Tibial artery (tissue), 4 donors: ENCODE data around the gene ZNF10.
A peak's percentile ranks its signal among the peaks of the same experiment; 100 is the strongest.

Source experiments
- DNase-seq, 2 donors: peaks; one replicate each; pipeline ENCODE4 v3.0.0-alpha.2; 2019
- H3K27ac ChIP-seq, 2 donors: fragments of 200-600 bp; sonication (generic) in 1 of 2; 1 replicate in 1 of 2; 2 replicates in 1 of 2; pipeline ENCODE4 v1.5.1; 2018 to 2019; ENCODE audit warnings: mild to moderate bottlenecking in 1 of 2
- H3K27me3 ChIP-seq, 2 donors: fragments of 200-600 bp; sonication (generic) in 1 of 2; one replicate each; pipeline versions ENCODE4 v1.5.1 to v1.6.0; 2016 to 2019
- H3K36me3 ChIP-seq, 3 donors: fragments of 200-600 bp; sonication (generic) in 2 of 3; one replicate each; pipeline ENCODE4 v1.5.1; 2016 to 2019; ENCODE audit warnings: mild to moderate bottlenecking in 2 of 3
- H3K4me1 ChIP-seq, 4 donors: fragments of 200-600 bp; sonication (generic) in 2 of 4; 1 replicate in 3 of 4; 2 replicates in 1 of 4; pipeline ENCODE4 v1.5.1; 2016 to 2019
- H3K4me3 ChIP-seq, 2 donors: fragments of 200-600 bp; sonication (generic) in 1 of 2; 1 replicate in 1 of 2; 2 replicates in 1 of 2; pipeline ENCODE4 v1.5.1; 2018 to 2019; ENCODE audit warnings: mild to moderate bottlenecking in 2 of 2
- H3K9me3 ChIP-seq, 3 donors: fragments of 200-600 bp; sonication (generic) in 1 of 3; one replicate each; pipeline ENCODE4 v1.5.1; 2016 to 2019
- CTCF ChIP-seq, 2 experiments: fragments of 200-600 bp in 1 of 2; fragments of 450-650 bp in 1 of 2; IDR thresholded peaks; one replicate each; pipeline ENCODE4 v1.5.1; 2017 to 2019; ENCODE audit warnings: antibody characterized with exemption in 2 of 2, mild to moderate bottlenecking in 1 of 2, moderate library complexity in 1 of 2
- intact Hi-C: fragments of 100-400 bp; cut with DNase I; formaldehyde crosslinking; loops from one replicate; pipeline ENCODE4 v1.15.0; 2023; ENCODE audit warnings: low total_unique reads

ZNF10 gene

GRCh38 chr12:133172491-133172890, 42.1 kb downstream of the ZNF10 start:
- Histone ChIP-seq H3K9me3 (peaks cover 6 to 79% (median 28%) of the 10 kb centered on the region in 3 donors), H3K36me3 (peaks cover 0 to 5% (median 0%) of the 10 kb centered on the region in 3 donors), H3K27me3 (no peaks in the 10 kb centered on the region), H3K4me1 (no peaks in the 10 kb centered on the region), H3K4me3 (no peak overlapping the region), H3K27ac (no peak overlapping the region)
- DNase-seq: no peak
- intact Hi-C loops: no loop called here
- no peak for TF ChIP-seq CTCF (IDR thresholded peaks at IDR 0.05)

- Histone ChIP-seq H3K9me3 (peaks cover 6 to 74% (median 16%) of the 10 kb centered on the region in 3 donors), H3K4me3 (no peak overlapping the region), H3K4me1 (no peaks in the 10 kb centered on the region), H3K27ac (no peak overlapping the region), H3K27me3 (no peaks in the 10 kb centered on the region), H3K36me3 (no peaks in the 10 kb centered on the region)
- TF ChIP-seq CTCF (IDR thresholded peaks at IDR 0.05): no peak
- intact Hi-C loops: no loop called here
- no peak for DNase-seq
Observed at GRCh38 chr12:133174901-133175300, 44.5 kb downstream of the ZNF10 start.

GRCh38 chr12:133180669-133181068, 50.2 kb downstream of the ZNF10 start:
- Histone ChIP-seq H3K4me3 (no peak overlapping the region), H3K9me3 (peaks cover 4 to 58% (median 16%) of the 10 kb centered on the region in 3 donors), H3K27me3 (no peaks in the 10 kb centered on the region), H3K36me3 (peaks cover 28 to 31% (median 29%) of the 10 kb centered on the region in 3 donors), H3K4me1 (peaks cover 0 to 12% (median 10%) of the 10 kb centered on the region in 4 donors), H3K27ac (peak overlapping the region in 1 of 2 donors; percentile 72)
- TF ChIP-seq CTCF (IDR thresholded peaks at IDR 0.05): no peak
- DNase-seq: no peak
- intact Hi-C loops: no loop called here

- peak; percentile 78 to 91 for DNase-seq
- Histone ChIP-seq H3K9me3 (peaks cover 0 to 60% (median 24%) of the 10 kb centered on the region in 3 donors), H3K27me3 (no peaks in the 10 kb centered on the region), H3K4me1 (peaks cover 0 to 12% (median 10%) of the 10 kb centered on the region in 4 donors), H3K4me3 (peak within 1 kb of the TSS; percentile 72 to 94), H3K36me3 (peaks cover 35 to 38% (median 37%) of the 10 kb centered on the region in 3 donors), H3K27ac (peak within 1 kb of the TSS; percentile 70 to 72)
- intact Hi-C loops: no loop called here
- TF ChIP-seq CTCF (IDR thresholded peaks at IDR 0.05): peak; percentile 53 to 65
Observed at GRCh38 chr12:133181238-133181959, 51.0 kb downstream of the ZNF10 start, which contains the start of gene ZNF268. TSS of gene ZNF268 (plus strand) at chr12:133181495. CDS start at chr12:133181998, 503 bp downstream.

GRCh38 chr12:133190176-133190575, 59.7 kb downstream of the ZNF10 start:
- no peak for DNase-seq

More at GRCh38 chr12:133190176-133190575, 59.7 kb downstream of the ZNF10 start:
- TF ChIP-seq CTCF (IDR thresholded peaks at IDR 0.05): no peak
- no peaks in the 10 kb centered on the region for H3K4me1 ChIP-seq
- peaks cover 5 to 99% (median 95%) of the 10 kb centered on the region in 3 donors for H3K9me3 ChIP-seq
- no peak overlapping the region for H3K4me3 ChIP-seq
- H3K36me3 ChIP-seq: peaks cover 97 to 100% (median 100%) of the 10 kb centered on the region in 3 donors
- no peak overlapping the region for H3K27ac ChIP-seq
- no peaks in the 10 kb centered on the region for H3K27me3 ChIP-seq
- intact Hi-C loops: no loop called here
